Small intestine (tissue), 7 donors: Measurements from ENCODE around the gene TNN. TPM values are rescaled to one million over a fixed set of nuclear protein-coding genes. Genes with fewer than 3 reads are reported as not detected.

ENCODE experiments used
- DNase-seq, 2 donors: peaks; one replicate each; pipeline versions ENCODE4 v3.0.0 to v3.0.0-alpha.2; 2013
- FAIRE-seq: peaks from 2 replicates; lab custom pipeline; 2012; peaks lifted over from hg19 to GRCh38; lab: Jason Lieb, UNC
- H3K27ac ChIP-seq, 3 donors: one replicate each; pipeline ENCODE4 v1.5.1; 2013; ENCODE audit warnings: low read length in 2 of 3, mild to moderate bottlenecking in 2 of 3, control low read depth in 1 of 3, inconsistent platforms in 1 of 3, low read depth in 1 of 3, moderate library complexity in 1 of 3
- H3K27me3 ChIP-seq, 3 donors: one replicate each; pipeline ENCODE4 v1.6.1; 2013; ENCODE audit warnings: low read length in 3 of 3, inconsistent platforms in 1 of 3; ENCODE audit not compliant: control insufficient read depth in 3 of 3, insufficient read depth in 3 of 3
- H3K36me3 ChIP-seq, 3 donors: one replicate each; pipeline ENCODE4 v1.6.1; 2013; ENCODE audit warnings: low read length in 3 of 3, inconsistent platforms in 1 of 3, low read depth in 1 of 3, mild to moderate bottlenecking in 1 of 3, moderate library complexity in 1 of 3; ENCODE audit not compliant: control insufficient read depth in 3 of 3, insufficient read depth in 2 of 3
- H3K4me1 ChIP-seq, 3 donors: one replicate each; pipeline ENCODE4 v1.6.1; 2013; ENCODE audit warnings: low read length in 2 of 3, inconsistent platforms in 1 of 3, low read depth in 1 of 3, mild to moderate bottlenecking in 1 of 3, moderate library complexity in 1 of 3; ENCODE audit not compliant: control insufficient read depth in 3 of 3, insufficient read depth in 2 of 3
- H3K4me3 ChIP-seq, 3 donors: one replicate each; pipeline ENCODE4 v1.5.1; 2013; ENCODE audit warnings: low read length in 3 of 3, control low read depth in 1 of 3, inconsistent platforms in 1 of 3, low read depth in 1 of 3, mild to moderate bottlenecking in 1 of 3, moderate library complexity in 1 of 3
- H3K9me3 ChIP-seq, 2 donors: one replicate each; pipeline ENCODE4 v1.6.1; 2013; ENCODE audit warnings: low read depth in 1 of 2, low read length in 1 of 2; ENCODE audit not compliant: control insufficient read depth in 2 of 2, insufficient read depth in 1 of 2
- WGBS, 3 donors: extraction: QIAGEN DNeasy Blood & Tissue Kit; methylation state at CpG; one replicate each; pipeline ENCODE4 v1.1.7; 2013; 5-methylcytosine and 5-hydroxymethylcytosine counted together
- polyA plus RNA-seq, 4 donors: library from polyadenylated mRNA; stranded (reverse) in 3 of 4; unstranded in 1 of 4; fragments of 200-250 nt in 3 of 4; fragments of 120-200 nt in 1 of 4; gene quantifications; one replicate each; pipeline versions ENCODE4 v1.2.1 to v1.2.3, GENCODE V29; 2013
- donor health status: healthy with polysubstance abuse.
- donor health status: control.
- donor health status: control.
- donor health status: Bipolar disorder and iron deficiency.
- donor health status: healthy.

The TNN gene
- polyA plus RNA-seq, 4 donors, result 0.01 to 0.28 TPM; not detected in 2

DNA sequence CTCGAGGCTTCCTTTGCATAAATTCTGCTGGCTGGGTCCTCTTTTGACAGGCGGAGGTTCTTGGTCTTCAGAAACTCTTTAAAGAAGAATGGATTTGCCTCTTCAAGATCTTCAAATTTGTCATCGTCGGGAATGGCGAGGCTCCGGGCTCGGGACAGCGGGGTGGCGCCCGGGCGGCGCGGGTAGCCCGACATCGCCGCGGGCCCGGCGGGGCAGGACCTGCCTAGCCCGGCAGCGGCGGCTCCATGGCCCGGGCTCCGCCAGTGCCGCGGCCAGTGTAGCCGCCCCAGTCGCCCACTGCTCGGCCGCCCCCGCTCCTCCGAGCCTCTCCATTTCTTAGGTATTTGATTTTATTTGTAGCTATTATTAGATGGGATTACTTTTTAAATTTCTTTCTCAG, 22.1 kb upstream of the TNN start:
- Histone ChIP-seq H3K36me3 (no peaks in the 10 kb centered on the region), H3K27me3 (no peaks in the 10 kb centered on the region), H3K9me3 (no peaks in the 10 kb centered on the region), H3K27ac (no peak overlapping the region), H3K4me3 (no peak overlapping the region), H3K4me1 (no peaks in the 10 kb centered on the region)
- 96 to 97% (median 97%) methylated on average over 29 to 32 of the region's 32 CpGs for WGBS, 3 donors
- DNase-seq, result no peak
- FAIRE-seq, result no peak

DNA sequence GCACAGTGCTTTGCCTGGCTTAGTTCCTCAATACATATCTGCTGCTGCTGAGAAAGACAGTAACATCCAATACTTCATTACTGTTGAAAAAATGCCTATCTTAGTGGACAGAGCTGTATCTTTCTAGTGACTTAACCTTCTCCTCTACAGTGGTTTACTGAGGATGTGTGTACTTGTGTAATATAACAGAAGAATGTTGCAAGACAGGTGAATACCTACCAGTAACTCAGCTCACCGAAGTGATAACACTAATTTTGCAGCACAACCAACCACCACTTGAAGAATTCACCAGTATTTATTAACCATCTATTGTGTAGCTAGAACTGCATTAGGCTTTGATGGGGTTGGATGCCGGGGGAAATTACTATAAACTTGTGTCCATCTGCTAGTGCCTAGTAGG, 16.6 kb upstream of the TNN start:
- WGBS, 3 donors, result 84 to 92% (median 89%) methylated on average over 2 of the region's 2 CpGs
- DNase-seq, result no peak
- Histone ChIP-seq H3K4me3 (no peak overlapping the region), H3K36me3 (no peaks in the 10 kb centered on the region), H3K27ac (no peak overlapping the region), H3K27me3 (peaks cover 0 to 3% (median 0%) of the 10 kb centered on the region in 3 donors), H3K4me1 (no peaks in the 10 kb centered on the region), H3K9me3 (no peaks in the 10 kb centered on the region)
- FAIRE-seq, result no peak

- Histone ChIP-seq H3K4me1 (no peaks in the 10 kb centered on the region), H3K36me3 (no peaks in the 10 kb centered on the region), H3K27me3 (peaks cover 0 to 3% (median 0%) of the 10 kb centered on the region in 3 donors), H3K27ac (no peak overlapping the region), H3K9me3 (no peaks in the 10 kb centered on the region), H3K4me3 (no peak overlapping the region)
- FAIRE-seq (no peak), DNase-seq (no peak)
- 76 to 78% (median 76%) methylated on average over 3 of the region's 3 CpGs for WGBS, 3 donors
Observed at GRCh38 chr1:175054736-175055135, 12.9 kb upstream of the TNN start.

DNA sequence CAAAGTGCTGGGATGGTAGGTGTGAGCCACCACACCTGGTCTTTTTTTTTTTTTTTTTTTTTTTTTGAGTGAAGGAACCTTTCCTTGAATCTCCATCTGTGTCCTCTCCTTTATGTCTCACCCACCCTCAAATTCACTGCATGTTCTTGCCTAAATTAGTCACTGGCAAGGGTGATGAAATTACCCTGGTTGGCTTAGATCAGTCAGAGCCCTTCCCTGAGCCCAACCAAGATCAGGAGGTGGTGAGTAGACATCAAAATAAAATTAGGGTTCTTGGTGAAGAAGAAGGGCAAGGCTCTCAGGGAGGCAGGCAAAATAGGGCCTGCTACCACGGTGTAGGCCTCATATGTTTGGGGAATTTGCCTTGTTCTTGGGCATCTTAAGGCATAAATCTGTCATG, 5.3 kb upstream of the TNN start:
- WGBS, 3 donors, result 48 to 79% (median 53%) methylated on average over 1 of the region's 1 CpG

GRCh38 chr1:175062858-175063257, 4.8 kb upstream of the TNN start:
- Histone ChIP-seq H3K27ac (no peak overlapping the region), H3K27me3 (no peaks in the 10 kb centered on the region), H3K4me3 (no peak overlapping the region), H3K36me3 (no peaks in the 10 kb centered on the region), H3K4me1 (no peaks in the 10 kb centered on the region), H3K9me3 (no peaks in the 10 kb centered on the region)
- DNase-seq (no peak), FAIRE-seq (no peak)
- WGBS, 3 donors, result 46 to 57% (median 51%) methylated on average over 2 of the region's 2 CpGs

More for the DNA sequence above, 5.3 kb upstream of the TNN start:
- no peak overlapping the region for H3K4me3 ChIP-seq
- DNase-seq (no peak), FAIRE-seq (no peak)
- no peak overlapping the region for H3K27ac ChIP-seq
- no peaks in the 10 kb centered on the region for H3K27me3 ChIP-seq
- H3K4me1 ChIP-seq, result no peaks in the 10 kb centered on the region
- H3K36me3 ChIP-seq, result no peaks in the 10 kb centered on the region
- H3K9me3 ChIP-seq, result no peaks in the 10 kb centered on the region

DNA sequence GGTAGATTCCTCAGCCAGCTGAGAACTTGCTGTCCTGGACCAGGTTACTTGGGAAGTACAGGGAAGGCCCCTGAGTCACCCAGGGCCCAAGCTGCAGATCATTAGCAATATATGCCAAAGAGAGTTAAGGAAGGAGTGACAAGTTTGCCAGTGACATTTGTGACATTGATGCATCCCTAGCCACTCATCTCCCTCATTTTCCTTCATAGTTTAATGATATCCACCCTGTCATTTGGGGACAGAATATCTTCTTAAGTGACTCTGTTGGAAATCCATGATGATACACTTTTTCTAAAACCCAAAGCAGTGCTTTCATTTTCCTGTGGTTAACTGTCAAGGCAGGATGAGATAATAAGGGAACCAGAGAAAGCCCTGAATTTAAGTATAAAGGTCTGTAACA, 3.2 kb downstream of the TNN start:
- H3K4me3 ChIP-seq, result no peak overlapping the region
- no peak overlapping the region for H3K27ac ChIP-seq
- FAIRE-seq (no peak), DNase-seq (no peak)
- H3K9me3 ChIP-seq, result no peaks in the 10 kb centered on the region
- no peaks in the 10 kb centered on the region for H3K4me1 ChIP-seq
- H3K36me3 ChIP-seq, result no peaks in the 10 kb centered on the region
- H3K27me3 ChIP-seq, result no peaks in the 10 kb centered on the region

GRCh38 chr1:175071276-175071943, 3.8 kb downstream of the TNN start:
- WGBS, 3 donors, result 63 to 68% (median 64%) methylated on average over 3 of the region's 3 CpGs

DNA sequence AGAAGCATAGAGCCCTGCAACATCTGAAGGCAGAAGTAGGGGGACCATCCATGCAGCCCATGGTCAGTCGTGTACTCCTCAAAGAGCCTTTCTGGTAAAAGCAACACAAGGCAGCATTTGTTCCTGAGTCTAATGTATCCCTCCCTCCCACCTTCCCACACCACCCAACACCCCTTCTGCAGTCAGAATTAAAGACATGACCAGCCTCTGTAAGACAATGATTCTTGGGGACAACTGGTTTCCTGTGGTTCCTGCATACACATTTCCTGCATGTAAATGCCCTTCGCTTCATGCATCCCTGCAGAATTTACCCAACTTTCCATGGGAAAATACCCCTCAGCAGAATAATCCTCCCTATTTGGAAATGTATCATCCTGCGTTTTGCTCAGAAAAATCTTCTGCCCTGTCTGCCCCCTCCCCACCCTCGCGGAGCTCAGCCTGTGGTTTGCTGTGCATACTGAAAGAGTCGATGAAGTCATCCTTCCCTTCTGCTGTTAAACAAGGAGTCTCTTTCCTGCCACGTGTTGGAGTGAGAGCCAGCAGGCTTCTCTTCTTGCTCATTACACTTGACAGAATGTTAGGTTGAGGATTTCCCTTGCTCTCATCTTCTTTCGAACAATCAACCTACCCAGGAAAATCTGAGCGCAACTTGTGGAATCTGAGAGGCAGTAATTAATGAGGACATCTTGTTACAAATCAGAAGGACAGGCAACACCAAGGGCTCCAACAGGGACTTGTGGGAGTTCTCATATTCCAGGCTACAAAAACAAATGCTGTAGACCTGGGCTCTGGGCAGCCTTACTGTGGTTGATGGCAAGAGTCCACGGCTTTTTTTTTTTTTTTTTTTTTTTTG, 4.7 kb downstream of the TNN start:
- no peaks in the 10 kb centered on the region for H3K27me3 ChIP-seq
- no peaks in the 10 kb centered on the region for H3K36me3 ChIP-seq
- H3K27ac ChIP-seq, result peak overlapping the region in 1 of 3 donors; percentile 38
- no peaks in the 10 kb centered on the region for H3K9me3 ChIP-seq
- no peak overlapping the region for H3K4me3 ChIP-seq
- FAIRE-seq, result no peak
- DNase-seq, result peak in 1 of 2 donors; percentile 24
- H3K4me1 ChIP-seq, result no peaks in the 10 kb centered on the region
- WGBS, 3 donors, result 27 to 35% (median 34%) methylated on average over 9 to 10 of the region's 10 CpGs

More at GRCh38 chr1:175071276-175071943, 3.8 kb downstream of the TNN start:
- Histone ChIP-seq H3K36me3 (no peaks in the 10 kb centered on the region), H3K9me3 (no peaks in the 10 kb centered on the region), H3K4me1 (no peaks in the 10 kb centered on the region), H3K27me3 (no peaks in the 10 kb centered on the region), H3K27ac (no peak overlapping the region), H3K4me3 (no peak overlapping the region)
- DNase-seq (no peak), FAIRE-seq (no peak)
